Stimulated activated naive CD8-positive, alpha-beta T cell treated with anti-CD3 and anti-CD28 coated beads, Interleukin-15, amount 100 ng/mL, for 72 hours (primary cell): ENCODE measurements around the gene CSNK1G3.

ENCODE experiments used
- ATAC-seq: fragments of 150-1000 bp; cut with Tn5 transposase; 2 replicates; pipeline ENCODE4 v1.10.0; 2021; ENCODE audit warnings: mild to moderate bottlenecking, moderate library complexity
- DNase-seq, 2 donors: peaks; one replicate each; pipeline ENCODE4 v3.0.0; 2021 to 2022
- H3K27ac Mint-ChIP-seq, 2 donors: one replicate each; pipeline ENCODE4 v1.8.0; 2022; ENCODE audit warnings: mild to moderate bottlenecking in 2 of 2, mixed read lengths in 2 of 2, moderate library complexity in 2 of 2
- H3K27me3 Mint-ChIP-seq: one replicate; pipeline ENCODE4 v1.8.0; 2022; ENCODE audit warnings: mixed read lengths
- H3K4me1 Mint-ChIP-seq: one replicate; pipeline ENCODE4 v1.8.0; 2022; ENCODE audit warnings: mild to moderate bottlenecking, mixed read lengths
- H3K4me3 Mint-ChIP-seq, 2 donors: one replicate each; pipeline ENCODE4 v1.8.0; 2022; ENCODE audit warnings: mild to moderate bottlenecking in 2 of 2, mixed read lengths in 2 of 2, moderate library complexity in 1 of 2
- H3K9me3 Mint-ChIP-seq, 2 donors: one replicate each; pipeline ENCODE4 v1.8.0; 2022; ENCODE audit warnings: mixed read lengths in 2 of 2

CSNK1G3 gene

DNA sequence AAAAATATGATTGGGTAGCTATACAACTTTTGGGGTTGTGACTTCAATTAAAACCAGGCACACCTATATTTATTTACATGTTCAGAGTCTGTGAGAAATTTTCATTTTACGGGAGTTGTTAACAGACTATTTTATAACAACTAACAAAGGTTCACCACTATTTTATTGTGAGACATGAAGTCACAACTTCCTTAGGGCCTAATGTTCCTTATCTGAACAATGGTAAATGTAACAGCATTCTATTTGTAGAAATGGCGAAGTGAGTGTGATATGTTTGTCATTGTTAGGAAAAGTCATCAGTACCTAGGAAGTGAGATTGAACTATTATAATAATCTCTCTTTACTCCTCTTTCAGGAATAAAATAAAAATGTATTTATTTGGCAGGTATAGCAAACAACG, 67.4 kb downstream of the CSNK1G3 start:
- Mint-ChIP-seq H3K27ac (no peak overlapping the region), H3K9me3 (no peaks in the 10 kb centered on the region), H3K4me1 (no peaks in the 10 kb centered on the region), H3K27me3 (no peaks in the 10 kb centered on the region), H3K4me3 (no peak overlapping the region)
- ATAC-seq (no peak), DNase-seq (no peak)

GRCh38 chr5:123582550-123583285, 70.7 kb downstream of the CSNK1G3 start:
- Mint-ChIP-seq H3K4me3 (no peak overlapping the region), H3K9me3 (no peaks in the 10 kb centered on the region), H3K27me3 (no peaks in the 10 kb centered on the region), H3K27ac (no peak overlapping the region), H3K4me1 (no peaks in the 10 kb centered on the region)
- DNase-seq (no peak), ATAC-seq (no peak)

DNA sequence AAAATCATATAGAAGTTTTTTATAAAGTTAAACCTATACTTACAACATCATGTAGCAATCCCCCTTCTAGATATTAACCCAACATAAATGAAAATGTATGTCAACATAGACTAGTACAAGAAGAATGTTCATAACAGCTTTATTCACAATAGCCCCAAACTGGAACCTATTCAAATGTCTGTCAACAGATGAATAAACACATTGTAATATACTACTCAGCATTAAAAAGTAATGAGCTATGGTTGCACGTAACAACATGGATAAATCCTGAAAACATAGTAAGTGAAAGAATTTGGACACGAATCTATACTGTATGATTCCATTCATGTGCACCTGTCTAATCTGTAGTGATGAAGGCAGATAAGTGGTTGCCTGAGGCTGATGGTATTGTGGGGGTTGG, 73.9 kb downstream of the CSNK1G3 start:
- no peak overlapping the region for H3K27ac Mint-ChIP-seq
- no peak for DNase-seq
- no peak overlapping the region for H3K4me3 Mint-ChIP-seq
- H3K4me1 Mint-ChIP-seq = no peaks in the 10 kb centered on the region
- no peaks in the 10 kb centered on the region for H3K9me3 Mint-ChIP-seq
- ATAC-seq = no peak
- H3K27me3 Mint-ChIP-seq = no peaks in the 10 kb centered on the region

GRCh38 chr5:123594434-123594833, 82.5 kb downstream of the CSNK1G3 start:
- Mint-ChIP-seq H3K9me3 (no peaks in the 10 kb centered on the region), H3K27ac (no peak overlapping the region), H3K4me1 (no peaks in the 10 kb centered on the region), H3K27me3 (no peaks in the 10 kb centered on the region), H3K4me3 (no peak overlapping the region)
- DNase-seq (no peak), ATAC-seq (no peak)

DNA sequence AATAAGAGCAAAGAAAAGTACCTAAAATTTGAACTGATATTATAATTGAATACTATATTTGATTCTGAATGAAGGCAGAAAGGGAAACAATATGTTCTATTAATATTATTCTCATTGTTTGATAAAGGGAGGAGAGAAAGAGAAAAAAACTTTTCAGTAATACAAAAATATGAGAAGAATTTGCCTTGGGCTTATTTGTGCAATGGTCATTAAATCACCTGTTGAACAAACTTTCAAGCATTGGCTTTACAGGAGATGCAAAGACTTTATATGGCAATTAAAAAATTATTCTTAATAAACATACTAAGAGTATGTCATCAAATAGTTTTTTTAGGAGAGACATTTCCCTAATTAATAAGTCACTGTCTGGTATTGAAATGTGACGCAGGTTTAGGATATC, 85.0 kb downstream of the CSNK1G3 start:
- Mint-ChIP-seq H3K27ac (no peak overlapping the region), H3K27me3 (no peaks in the 10 kb centered on the region), H3K4me1 (no peaks in the 10 kb centered on the region), H3K4me3 (no peak overlapping the region), H3K9me3 (no peaks in the 10 kb centered on the region)
- ATAC-seq (no peak), DNase-seq (no peak)

DNA sequence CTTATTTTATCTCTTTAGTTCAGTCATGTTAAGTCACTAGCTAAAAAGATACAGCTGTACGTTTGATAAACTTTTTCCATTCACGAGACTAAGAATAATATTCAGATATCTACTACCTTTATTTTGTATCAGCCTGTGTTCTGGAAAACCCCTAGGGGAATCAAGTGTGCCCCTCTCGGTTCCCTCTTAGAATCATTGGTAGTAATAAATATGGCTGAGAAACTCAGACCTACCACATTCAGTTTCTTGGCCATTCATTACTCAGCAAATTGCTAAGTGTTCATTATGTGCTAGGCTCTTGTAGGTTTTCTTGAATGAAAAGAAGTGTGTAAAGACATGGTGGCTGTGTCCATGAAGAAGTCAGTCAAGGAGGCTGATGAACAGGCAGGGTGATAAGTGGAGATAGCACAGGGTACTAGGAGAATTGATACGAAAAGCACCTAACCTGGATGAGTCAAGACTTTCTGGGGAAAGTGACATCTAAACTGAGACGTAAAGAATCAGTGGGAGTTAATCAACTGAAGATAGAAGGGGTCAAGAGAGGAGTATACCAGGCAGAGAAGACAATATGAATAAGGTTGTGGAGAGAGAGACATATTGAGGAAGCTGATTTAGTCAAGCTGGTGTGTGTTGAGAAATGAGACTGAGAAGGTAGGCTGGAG, 86.2 kb downstream of the CSNK1G3 start:
- H3K27me3 Mint-ChIP-seq = no peaks in the 10 kb centered on the region
- peak overlapping the region in 1 of 2 donors; percentile 36 for H3K27ac Mint-ChIP-seq
- H3K4me3 Mint-ChIP-seq = no peak overlapping the region
- ATAC-seq (no peak), DNase-seq (no peak)
- H3K4me1 Mint-ChIP-seq = no peaks in the 10 kb centered on the region
- no peaks in the 10 kb centered on the region for H3K9me3 Mint-ChIP-seq

DNA sequence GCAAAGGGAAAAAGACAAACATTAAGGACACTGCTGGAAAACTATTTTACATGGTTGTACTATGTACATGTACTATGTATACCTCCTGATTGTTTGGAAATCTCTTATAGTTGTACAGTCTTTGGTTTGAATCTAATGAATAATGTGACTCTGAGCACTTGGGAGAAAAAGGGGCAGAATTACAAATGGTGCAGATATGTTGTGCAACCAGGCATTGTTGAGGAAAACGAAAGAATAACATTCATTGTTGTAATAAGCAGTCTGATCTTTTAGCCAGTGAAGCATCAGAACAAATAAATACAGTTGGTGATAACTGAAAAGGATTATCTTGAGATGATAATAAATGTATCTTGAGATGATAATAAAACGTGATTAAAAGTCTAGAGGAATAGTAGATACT, 87.2 kb downstream of the CSNK1G3 start:
- H3K4me1 Mint-ChIP-seq = no peaks in the 10 kb centered on the region
- H3K27me3 Mint-ChIP-seq = no peaks in the 10 kb centered on the region
- no peaks in the 10 kb centered on the region for H3K9me3 Mint-ChIP-seq
- H3K4me3 Mint-ChIP-seq = no peak overlapping the region
- ATAC-seq (no peak), DNase-seq (no peak)
- H3K27ac Mint-ChIP-seq = no peak overlapping the region

DNA sequence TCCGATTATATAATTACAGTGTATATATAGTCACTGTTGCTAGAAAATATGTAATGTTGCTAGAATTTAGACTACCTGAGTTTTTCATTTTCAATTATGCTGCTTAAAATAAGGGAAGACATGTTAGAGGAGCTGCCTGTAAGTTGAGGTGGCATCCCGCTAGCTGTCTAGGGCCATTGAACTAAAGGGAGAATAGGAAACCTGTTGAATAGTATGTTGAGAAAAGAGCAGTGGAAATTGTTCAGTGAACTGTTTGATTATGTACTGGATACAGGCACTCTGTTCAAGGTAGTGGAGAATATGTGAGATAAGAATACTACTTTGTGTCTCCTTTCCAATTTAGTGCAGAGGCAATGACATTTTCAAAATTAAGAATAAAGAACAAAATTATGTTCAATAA, 89.6 kb downstream of the CSNK1G3 start:
- no peaks in the 10 kb centered on the region for H3K9me3 Mint-ChIP-seq

DNA sequence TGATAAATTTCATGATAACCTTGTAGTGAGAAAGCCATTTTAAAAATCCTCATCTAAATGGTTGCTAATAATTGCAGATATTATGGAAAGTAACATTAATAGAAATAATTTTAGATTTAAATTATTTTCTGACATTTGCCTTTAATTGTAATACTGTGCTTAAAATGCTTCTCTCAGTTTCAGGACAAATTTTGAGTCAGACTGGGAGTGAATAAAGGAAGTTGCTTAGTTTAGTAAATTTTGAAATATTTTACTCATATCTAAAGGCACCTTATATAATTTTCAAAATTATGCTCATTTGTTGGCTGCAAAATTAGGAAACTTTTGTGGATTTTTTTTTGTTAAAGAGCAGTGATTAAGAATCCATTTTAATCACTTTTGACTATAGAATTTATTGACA, 93.8 kb downstream of the CSNK1G3 start:
- ATAC-seq (no peak), DNase-seq (no peak)
- Mint-ChIP-seq H3K9me3 (no peaks in the 10 kb centered on the region), H3K27ac (no peak overlapping the region), H3K27me3 (no peaks in the 10 kb centered on the region), H3K4me3 (no peak overlapping the region), H3K4me1 (peaks cover 17% of the 10 kb centered on the region)

More for the DNA sequence above, 89.6 kb downstream of the CSNK1G3 start:
- DNase-seq (no peak), ATAC-seq (no peak)
- Mint-ChIP-seq H3K4me3 (no peak overlapping the region), H3K4me1 (peaks cover 4% of the 10 kb centered on the region), H3K27ac (no peak overlapping the region), H3K27me3 (no peaks in the 10 kb centered on the region)

- Mint-ChIP-seq H3K9me3 (no peaks in the 10 kb centered on the region), H3K4me3 (no peak overlapping the region), H3K4me1 (peaks cover 15% of the 10 kb centered on the region), H3K27ac (no peak overlapping the region), H3K27me3 (no peaks in the 10 kb centered on the region)
- ATAC-seq = no peak
- DNase-seq = no peak
Measured at GRCh38 chr5:123610209-123610608, 98.2 kb downstream of the CSNK1G3 start.

- ATAC-seq = peak; percentile 52
- DNase-seq = peak in 1 of 2 donors; percentile 16
- H3K4me1 Mint-ChIP-seq = peaks cover 12% of the 10 kb centered on the region
- no peak overlapping the region for H3K4me3 Mint-ChIP-seq
- H3K27ac Mint-ChIP-seq = no peak overlapping the region
- no peaks in the 10 kb centered on the region for H3K27me3 Mint-ChIP-seq
- H3K9me3 Mint-ChIP-seq = no peaks in the 10 kb centered on the region
Measured at GRCh38 chr5:123610665-123611405, 98.9 kb downstream of the CSNK1G3 start.

- peaks cover 12% of the 10 kb centered on the region for H3K4me1 Mint-ChIP-seq
- H3K4me3 Mint-ChIP-seq = no peak overlapping the region
- ATAC-seq = no peak
- DNase-seq = no peak
- H3K27me3 Mint-ChIP-seq = no peaks in the 10 kb centered on the region
- no peaks in the 10 kb centered on the region for H3K9me3 Mint-ChIP-seq
- H3K27ac Mint-ChIP-seq = no peak overlapping the region
Measured at GRCh38 chr5:123611406-123611709, 99.4 kb downstream of the CSNK1G3 start.

GRCh38 chr5:123617561-123617960, 105.6 kb downstream of the CSNK1G3 start:
- Mint-ChIP-seq H3K27me3 (no peaks in the 10 kb centered on the region), H3K4me1 (no peaks in the 10 kb centered on the region), H3K9me3 (no peaks in the 10 kb centered on the region), H3K4me3 (no peak overlapping the region), H3K27ac (no peak overlapping the region)
- DNase-seq = no peak
- no peak for ATAC-seq

GRCh38 chr5:123626051-123626450, 114.1 kb downstream of the CSNK1G3 start:
- Mint-ChIP-seq H3K27me3 (peaks cover 23% of the 10 kb centered on the region), H3K4me3 (no peak overlapping the region), H3K4me1 (no peaks in the 10 kb centered on the region), H3K9me3 (peaks cover 21 to 57% of the 10 kb centered on the region in 2 donors), H3K27ac (no peak overlapping the region)
- ATAC-seq (no peak), DNase-seq (no peak)

DNA sequence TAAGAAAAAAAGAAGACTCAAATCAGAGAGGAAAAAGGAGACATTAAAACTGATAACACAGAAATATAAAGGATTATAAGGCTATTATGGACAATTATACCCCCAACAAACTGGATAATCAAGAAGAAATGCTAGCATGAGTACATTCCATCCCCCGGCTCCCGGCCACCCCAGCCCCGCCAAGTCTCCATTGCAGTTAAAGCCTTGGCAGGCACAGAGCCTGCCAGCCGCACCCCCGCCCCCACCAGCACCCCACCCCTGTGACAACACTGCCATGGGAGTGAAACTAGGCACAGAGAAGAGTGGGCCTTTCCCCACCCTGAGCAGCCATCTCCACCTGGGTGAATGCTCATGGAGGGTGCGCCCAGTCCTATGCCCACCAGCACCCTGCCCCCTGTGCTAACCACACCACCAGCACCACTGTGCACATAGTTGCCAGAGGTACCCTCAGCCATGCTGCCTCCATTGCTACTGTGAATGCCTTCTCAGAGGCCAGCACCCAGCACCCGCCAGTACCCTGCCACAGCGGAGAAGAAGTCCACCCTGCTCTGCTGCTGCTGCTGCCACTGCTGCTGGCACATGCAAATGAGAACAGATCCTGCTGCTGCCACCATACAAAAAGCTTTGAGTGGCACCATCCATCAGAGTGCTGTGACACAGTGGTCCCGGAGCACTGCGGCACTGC, 117.0 kb downstream of the CSNK1G3 start:
- Mint-ChIP-seq H3K4me3 (no peak overlapping the region), H3K27me3 (peaks cover 36% of the 10 kb centered on the region), H3K9me3 (peaks cover 27 to 47% of the 10 kb centered on the region in 2 donors), H3K27ac (no peak overlapping the region), H3K4me1 (no peaks in the 10 kb centered on the region)
- ATAC-seq (peak; percentile 31), DNase-seq (no peak)

DNA sequence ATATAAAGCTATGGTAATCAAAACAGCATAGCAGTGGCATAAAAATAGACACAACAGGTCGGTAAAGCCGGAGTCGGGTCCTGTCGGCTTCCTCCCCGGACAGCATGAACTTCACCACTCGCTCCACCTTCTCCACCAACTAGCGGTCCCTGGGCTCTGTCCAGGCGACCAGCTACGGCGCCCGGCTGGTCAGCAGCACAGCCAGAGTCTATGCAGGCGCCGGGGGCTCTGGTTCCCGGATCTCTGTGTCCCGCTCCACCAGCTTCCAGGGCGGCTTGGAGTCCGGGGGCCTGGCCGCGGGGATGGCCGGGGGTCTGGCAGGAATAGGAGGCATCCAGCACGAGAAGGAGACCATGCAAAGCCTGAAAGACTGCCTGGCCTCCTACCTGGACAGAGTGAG, 124.0 kb downstream of the CSNK1G3 start:
- Mint-ChIP-seq H3K27me3 (peaks cover 27% of the 10 kb centered on the region), H3K4me3 (no peak overlapping the region), H3K9me3 (peaks cover 6% of the 10 kb centered on the region in 2 donors), H3K4me1 (no peaks in the 10 kb centered on the region), H3K27ac (no peak overlapping the region)
- no peak for DNase-seq
- ATAC-seq = no peak
